Measurements from ENCODE around the gene ACP6.

GRCh38 chr1:147626291-147626690, 44.0 kb downstream of the ACP6 start:
- TF ChIP-seq CTCF (IDR thresholded peaks at IDR 0.05) (no peak), POLR2A (IDR thresholded peaks at IDR 0.05) (no peak)
